GM18951 (cell line): ENCODE results near the gene CELA2B.
"Not testable (repeated sequence)": the region's sequence is repeated elsewhere in the genome, so short reads cannot be mapped to it uniquely, and the experiment has no call there.

Experiments
- POLR2A ChIP-seq: IDR thresholded peaks from 4 replicates; pipeline ENCODE4 v1.6.1; 2011; ENCODE audit warnings: mild to moderate bottlenecking; ENCODE audit not compliant: insufficient read length, insufficient read depth; ENCODE audit errors: extremely low read depth
- in situ Hi-C: fragments of 300-500 bp; cut with MboI; formaldehyde crosslinking; loops from one replicate; pipeline ENCODE4 v1.12.0; 2022; ENCODE audit warnings: low sequenced_read_pairs, mixed read lengths, inconsistent platforms; ENCODE audit not compliant: unreplicated experiment

The CELA2B gene

DNA sequence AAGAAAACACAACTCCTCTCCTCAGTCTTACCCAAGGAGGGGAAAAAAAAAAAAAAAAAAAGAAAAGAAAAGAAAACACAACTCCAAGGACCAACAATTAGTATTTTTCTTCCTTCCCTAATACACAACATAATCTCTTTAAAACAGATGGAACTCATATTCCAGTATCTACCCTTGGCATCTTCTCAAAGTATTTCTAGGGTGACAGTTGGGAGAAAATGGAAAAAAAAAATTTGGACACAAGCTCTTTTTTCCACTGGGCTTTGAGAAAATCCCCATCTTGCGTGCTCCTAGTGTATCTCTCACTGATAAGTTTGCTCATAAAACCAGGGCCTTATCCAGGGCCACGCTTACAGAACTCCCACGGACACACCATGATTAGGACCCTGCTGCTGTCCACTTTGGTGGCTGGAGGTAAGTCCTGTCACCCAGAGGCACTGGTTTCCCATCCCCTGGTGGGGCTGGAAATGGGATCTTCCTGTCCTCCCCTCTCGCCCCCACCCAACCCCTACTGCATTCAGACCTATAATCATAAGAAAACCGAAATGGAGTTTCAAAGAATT lies at the start of gene CELA2B:
CELA2B (plus strand) TSS at position 353 of the 563 bp plus-strand sequence; CDS start at position 375, 22 bp downstream.
- no peak for TF ChIP-seq POLR2A
- in situ Hi-C loops = no loop called here

DNA sequence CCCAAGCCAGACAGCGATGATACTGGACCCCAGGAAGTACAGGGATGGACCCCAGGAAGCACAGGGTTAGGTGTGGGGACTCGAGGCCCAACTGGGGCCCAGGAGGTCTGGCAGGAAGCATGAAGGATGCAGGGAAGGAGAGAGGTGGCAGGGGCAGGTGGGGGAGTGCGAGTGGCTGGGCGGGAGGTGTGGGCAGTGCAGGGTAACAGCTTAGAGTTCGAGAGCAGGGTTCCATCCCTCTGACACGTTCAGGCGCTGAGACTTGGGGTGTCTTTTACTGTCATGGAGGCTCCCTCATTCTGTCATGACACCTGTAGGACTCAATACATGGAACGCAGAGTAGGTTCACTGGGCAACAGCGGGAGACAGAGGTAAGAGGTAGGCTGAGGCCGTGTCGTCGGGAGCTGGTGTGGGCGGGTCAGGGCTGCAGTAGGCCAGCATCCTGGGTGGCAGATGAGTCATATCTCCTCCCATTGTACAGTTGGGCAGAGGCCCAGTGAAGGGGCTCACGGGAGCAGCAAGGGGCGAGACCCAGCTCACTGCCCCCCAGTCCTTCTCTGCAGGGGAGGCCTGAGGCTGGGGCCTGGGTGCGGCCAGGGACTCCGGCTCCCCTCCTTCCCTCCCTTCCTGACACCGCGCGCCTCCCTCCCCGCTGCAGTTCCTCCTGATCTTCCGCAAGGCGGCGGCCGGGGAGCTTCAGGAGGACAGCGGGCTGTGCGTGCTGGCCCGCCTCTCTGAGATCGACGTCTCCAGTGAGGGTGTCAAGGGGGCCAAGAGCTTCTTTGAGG lies 49.2 kb upstream of the CELA2B start:
- in situ Hi-C loops = loop anchor here (5.0 kb wide), 1 partner anchor 99 kb away; no protein-coding TSS in a partner anchor
- no peak for TF ChIP-seq POLR2A

DNA sequence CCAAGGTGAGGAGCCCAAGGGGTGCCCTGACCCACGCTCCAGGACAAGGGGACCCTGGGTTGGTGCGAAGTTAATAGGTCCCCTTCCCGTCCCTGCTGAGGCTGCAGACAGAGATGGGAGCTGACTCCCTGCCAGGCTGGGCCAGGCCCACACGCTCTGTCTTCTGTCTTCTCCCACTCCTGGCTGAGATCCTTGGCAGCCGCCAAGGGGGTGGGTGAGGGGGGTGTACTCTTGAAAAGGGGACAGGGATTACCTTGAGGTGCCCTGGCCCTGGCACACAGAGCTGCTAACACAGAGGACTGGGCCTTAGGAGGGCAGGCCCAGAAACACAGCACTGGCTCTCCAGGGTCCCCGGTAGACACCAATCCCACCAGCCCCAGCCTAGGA lies 48.6 kb upstream of the CELA2B start:
- no peak for TF ChIP-seq POLR2A
- in situ Hi-C loops = loop anchor here (5.0 kb wide), 1 partner anchor 100 kb away; no protein-coding TSS in a partner anchor

DNA sequence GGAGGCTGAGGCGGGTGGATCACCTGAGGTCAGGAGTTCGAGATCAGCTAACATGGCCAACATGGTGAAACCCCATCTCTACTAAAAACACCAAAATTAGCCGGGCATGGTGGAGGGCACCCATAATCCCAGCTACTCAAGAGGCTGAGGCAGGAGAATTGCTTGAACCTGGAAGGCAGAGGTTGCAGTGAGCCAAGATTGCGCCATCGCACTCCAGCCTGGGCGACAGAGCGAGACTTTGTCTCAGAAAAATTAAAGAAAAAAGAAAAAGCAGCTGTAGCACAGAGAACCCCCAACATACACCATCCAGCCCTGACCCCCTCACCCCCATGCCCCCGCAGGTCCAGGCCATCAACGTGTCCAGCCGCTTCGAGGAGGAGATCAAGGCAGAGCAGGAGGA lies 47.7 kb upstream of the CELA2B start:
- in situ Hi-C loops = loop anchor here (5.0 kb wide), 1 partner anchor 101 kb away; no protein-coding TSS in a partner anchor

DNA sequence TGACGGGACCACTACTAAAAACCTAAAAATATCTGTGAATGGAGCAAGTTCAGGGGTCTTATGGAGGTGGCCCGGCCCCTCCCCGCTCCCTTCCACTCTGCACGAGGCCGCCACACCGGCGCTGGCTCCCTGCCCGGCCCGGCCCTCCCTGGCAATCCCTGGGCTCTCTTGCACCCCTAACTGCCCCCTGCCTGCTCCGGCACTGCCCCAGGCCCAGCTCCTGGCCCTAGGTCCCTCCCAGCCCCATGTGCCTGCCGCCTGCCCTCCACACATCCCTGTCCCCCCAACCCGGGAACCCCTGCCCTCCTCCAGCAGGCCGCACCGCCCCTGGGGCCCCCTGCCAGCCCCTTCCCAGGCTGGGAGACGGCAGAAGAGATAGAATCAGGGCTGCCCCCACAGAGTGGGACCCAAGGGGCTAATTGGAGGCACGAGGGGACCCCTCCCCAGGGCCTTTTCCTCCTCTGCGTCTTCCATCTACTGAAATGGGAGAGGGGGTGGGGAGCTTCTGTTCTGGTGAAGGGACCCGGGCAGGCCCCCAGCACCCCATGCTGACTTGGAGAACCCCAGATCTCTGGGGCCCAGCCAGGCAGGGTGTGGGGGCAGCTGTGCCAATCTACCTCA lies 47.0 kb upstream of the CELA2B start:
- in situ Hi-C loops = loop anchor here (5.0 kb wide), 1 partner anchor 102 kb away; no protein-coding TSS in a partner anchor
- no peak for TF ChIP-seq POLR2A

DNA sequence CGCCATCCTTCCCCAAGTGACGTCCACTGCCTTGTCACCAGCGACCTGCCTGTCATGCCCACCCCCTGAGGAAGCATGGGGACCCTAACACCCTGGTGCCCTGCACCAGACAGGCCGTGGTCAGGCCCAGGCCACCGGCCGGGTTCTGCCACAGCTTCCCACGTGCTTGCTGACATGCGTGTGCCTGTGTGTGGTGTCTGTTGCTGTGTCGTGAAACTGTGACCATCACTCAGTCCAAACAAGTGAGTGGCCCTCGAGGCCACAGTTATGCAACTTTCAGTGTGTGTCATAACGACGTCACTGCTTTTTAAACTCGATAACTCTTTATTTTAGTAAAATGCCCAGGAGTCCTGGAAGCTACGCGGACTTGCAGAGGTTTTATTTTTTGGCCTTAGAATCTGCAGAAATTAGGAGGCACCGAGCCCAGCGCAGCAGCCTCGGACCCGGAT lies 46.2 kb upstream of the CELA2B start:
- TF ChIP-seq POLR2A = no peak
- in situ Hi-C loops = loop anchor here (5.0 kb wide), 1 partner anchor 102 kb away; no protein-coding TSS in a partner anchor

DNA sequence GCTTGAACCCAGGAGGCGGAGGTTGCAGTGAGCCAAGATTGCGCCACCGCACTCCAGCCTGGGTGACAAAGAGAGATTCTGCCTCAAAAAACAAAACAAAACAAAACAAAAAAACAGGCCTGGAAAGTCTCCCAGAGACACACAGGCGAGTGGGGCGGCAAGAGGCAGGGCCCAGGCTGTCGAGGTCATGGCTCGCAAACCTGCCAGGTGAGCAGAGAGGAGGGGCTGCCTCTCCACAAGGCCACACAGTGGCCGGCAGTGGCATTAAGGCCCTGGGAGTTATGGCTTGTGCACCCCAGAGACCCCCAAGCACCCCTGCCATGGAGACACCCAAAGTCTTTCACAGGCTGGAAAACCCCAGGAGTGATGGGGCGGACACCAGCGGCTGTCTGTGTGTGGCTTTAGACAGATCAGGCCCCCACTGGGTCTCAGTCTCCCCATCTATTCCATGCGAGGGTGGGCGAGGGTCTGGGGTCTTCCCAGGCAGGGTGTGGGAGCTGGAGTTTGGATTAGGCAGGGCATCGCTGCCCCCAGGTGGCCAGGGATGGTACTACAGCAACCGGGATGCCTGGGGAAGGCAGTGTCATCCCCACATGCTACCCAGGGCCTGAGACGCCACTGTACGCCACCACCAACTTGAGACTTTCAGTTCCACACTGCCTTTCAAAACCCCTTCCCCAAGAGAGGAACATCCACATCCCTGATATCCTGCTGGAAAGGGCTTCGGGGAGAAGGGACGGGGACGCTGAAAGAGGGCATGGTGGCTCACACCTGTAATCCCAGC lies 44.9 kb upstream of the CELA2B start:
- TF ChIP-seq POLR2A = no peak
- in situ Hi-C loops = no loop called here

DNA sequence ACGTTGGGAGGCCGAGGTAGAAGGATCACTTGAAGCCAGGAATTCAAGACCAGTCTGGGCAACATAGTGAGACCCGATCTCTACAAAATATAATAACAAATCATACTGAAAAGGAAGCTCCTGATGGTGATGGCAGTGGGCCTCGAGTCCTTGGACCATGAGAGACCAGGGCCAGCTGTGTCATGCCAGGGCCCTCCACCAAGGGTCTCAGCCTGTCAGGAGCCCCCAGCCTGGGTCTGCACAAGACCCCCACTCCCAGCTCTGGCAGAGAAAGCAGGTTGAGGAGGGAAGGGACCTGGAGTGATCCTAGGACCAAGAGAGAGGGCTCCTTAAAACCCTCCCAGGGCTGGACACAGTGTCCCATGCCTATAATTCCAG lies 44.3 kb upstream of the CELA2B start:
- in situ Hi-C loops = no loop called here

DNA sequence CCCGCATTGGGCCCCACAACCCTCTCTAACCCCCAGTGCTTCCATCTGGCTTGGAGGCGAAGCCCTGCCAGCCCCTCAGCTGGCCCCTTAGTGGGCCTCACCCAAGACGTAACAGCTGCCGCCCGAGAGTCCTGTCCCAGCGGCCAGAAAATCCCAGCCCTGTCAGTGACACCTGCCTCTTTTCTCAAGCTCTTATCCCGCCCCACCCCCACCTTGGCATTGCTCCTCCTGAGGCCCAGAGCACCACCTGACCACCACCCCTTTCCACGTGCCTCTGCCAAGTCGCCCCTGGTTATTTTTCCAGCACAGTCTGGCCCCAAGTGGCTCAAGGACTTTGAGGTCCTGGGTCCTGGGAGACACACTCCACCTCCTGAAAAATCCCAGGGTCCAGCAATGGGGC lies 43.6 kb upstream of the CELA2B start:
- no peak for TF ChIP-seq POLR2A
- in situ Hi-C loops = no loop called here

More for the DNA sequence above, 44.3 kb upstream of the CELA2B start:
- no peak for TF ChIP-seq POLR2A

DNA sequence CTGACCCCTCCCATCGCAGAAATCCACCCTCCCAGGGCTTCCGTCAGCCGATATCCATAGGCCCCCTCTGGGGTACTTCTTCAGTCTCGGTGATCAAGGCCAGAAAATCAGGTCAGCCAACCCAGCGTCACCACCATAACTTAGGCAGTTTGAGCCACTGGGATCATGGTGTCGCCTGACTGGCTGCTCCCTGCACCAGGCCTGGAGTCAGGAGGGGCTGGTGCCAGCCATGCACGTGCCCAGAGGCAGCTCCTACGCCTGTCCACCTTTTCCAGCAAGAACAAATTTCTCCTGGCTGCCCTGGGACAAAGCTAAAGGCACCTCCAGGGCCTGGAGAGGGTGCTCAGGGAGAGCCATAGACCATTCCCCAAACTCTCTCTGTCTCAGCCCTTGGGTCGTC lies 42.4 kb upstream of the CELA2B start:
- TF ChIP-seq POLR2A = no peak
- in situ Hi-C loops = no loop called here

DNA sequence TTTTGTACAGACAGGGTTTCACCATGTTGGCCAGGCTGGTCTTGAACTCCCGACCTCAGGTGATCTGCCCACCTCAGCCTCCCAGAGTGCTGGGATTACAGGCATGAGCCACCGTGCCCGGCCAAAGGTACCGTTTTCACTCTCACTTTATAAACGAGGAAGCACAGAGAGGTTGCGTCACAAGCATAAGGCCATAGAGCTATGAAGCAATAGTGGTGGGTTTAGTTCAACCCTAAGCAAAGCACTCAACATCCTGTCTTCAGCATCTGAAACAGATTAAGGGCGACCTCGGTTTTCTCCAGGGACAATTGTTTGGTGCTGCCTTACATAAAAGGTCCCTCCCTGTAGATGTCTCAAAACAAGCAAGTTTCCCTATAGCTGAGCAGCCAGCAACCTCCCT lies 41.2 kb upstream of the CELA2B start:
- in situ Hi-C loops = not testable (repeated sequence)

DNA sequence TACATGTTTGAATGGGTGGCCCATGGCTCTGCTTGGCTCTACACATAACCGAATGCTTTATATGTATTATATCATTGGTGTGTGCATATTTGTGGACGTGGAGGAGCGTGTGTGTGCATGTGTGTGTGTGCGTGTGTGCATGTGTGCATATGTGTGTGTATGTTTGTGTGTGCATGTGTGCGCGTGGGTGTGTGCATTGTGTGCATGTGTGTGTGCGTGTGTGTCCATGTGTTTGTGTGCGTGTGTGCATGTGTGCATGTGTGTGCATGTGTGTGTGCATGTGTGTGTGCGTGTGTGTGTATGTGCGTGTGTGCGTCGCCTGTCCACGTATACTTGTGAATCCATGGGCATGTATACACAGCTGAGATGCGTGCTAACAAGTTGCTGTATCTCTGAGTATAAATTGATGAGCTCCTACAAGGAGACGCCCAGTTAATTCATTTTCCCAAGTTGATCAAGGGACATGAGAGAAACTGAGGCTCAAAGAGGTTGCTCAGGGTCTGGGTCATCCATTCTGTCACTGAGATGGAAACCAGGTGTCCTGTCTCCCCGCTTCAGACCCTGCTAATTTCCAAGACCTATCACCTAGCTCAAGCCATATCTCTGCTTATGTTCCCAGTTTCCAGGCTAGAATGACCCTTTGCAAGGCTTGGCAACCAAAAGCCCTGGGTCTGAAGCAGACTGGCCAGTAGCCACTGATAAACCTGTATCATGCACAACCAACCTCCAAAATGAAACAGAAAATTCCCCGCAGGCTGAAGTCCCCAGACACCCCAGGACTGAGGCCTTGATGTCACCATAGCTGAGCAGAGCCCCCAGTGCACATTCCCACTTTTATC lies 40.4 kb upstream of the CELA2B start:
- in situ Hi-C loops = no loop called here
- no peak for TF ChIP-seq POLR2A
